K562 (cell line): Measurements from ENCODE around the gene TRIM14. TPM values are rescaled to one million over a fixed set of nuclear protein-coding genes. Genes with fewer than 3 reads are reported as not detected.

Experiments
- BRF1 ChIP-seq: IDR thresholded peaks from 3 replicates; pipeline ENCODE4 v1.6.1; 2011; ENCODE audit warnings: borderline replicate concordance, mild to moderate bottlenecking; ENCODE audit not compliant: insufficient read length; ENCODE audit errors: extremely low read depth
- CTBP1 ChIP-seq: fragments of 450-650 bp; IDR thresholded peaks from 2 replicates; pipeline ENCODE4 v1.6.1; 2016; ENCODE audit warnings: borderline replicate concordance
- FOXJ3 ChIP-seq: sonication (generic); formaldehyde crosslinking; IDR thresholded peaks from 2 replicates; pipeline ENCODE4 v1.4.0; 2020; ENCODE audit warnings: mild to moderate bottlenecking, missing genetic modification reagents
- KLF13 ChIP-seq: fragments of 450-650 bp; IDR thresholded peaks from 2 replicates; pipeline ENCODE4 v1.6.1; 2016; ENCODE audit warnings: missing genetic modification characterization, low read depth, mild to moderate bottlenecking, missing compliant biosample characterization, moderate library complexity, borderline replicate concordance
- L3MBTL2 ChIP-seq: fragments of 450-650 bp; IDR thresholded peaks from 2 replicates; pipeline ENCODE4 v1.6.1; 2016; ENCODE audit warnings: mild to moderate bottlenecking, moderate library complexity
- MEIS2 ChIP-seq: fragments of 450-650 bp; IDR thresholded peaks from 2 replicates; pipeline ENCODE4 v1.6.1; 2014; ENCODE audit warnings: mild to moderate bottlenecking; ENCODE audit not compliant: partially characterized antibody
- MNT ChIP-seq, 2 experiments: fragments of 450-650 bp; conservative IDR thresholded peaks; 2 replicates each; pipeline ENCODE4 v1.6.1; 2017; ENCODE audit warnings: mild to moderate bottlenecking in 2 of 2, moderate library complexity in 2 of 2
- NFIC ChIP-seq: fragments of 450-650 bp; IDR thresholded peaks from 2 replicates; pipeline ENCODE4 v1.6.1; 2017; ENCODE audit warnings: mild to moderate bottlenecking, inconsistent platforms
- NKRF ChIP-seq: fragments of 450-650 bp; IDR thresholded peaks from 2 replicates; pipeline ENCODE4 v1.6.1; 2016; ENCODE audit warnings: borderline replicate concordance
- NR4A1 ChIP-seq, 2 experiments: fragments of 250-450 bp in 1 of 2; fragments of 450-650 bp in 1 of 2; sonication (Bioruptor Pico) in 1 of 2; IDR thresholded peaks; 2 replicates each; pipeline versions ENCODE4 v1.4.0 to v1.6.1; 2016 to 2020; ENCODE audit warnings: mild to moderate bottlenecking in 2 of 2, missing compliant biosample characterization in 1 of 2, missing genetic modification characterization in 1 of 2, moderate library complexity in 1 of 2
- NUFIP1 ChIP-seq: fragments of 450-650 bp; IDR thresholded peaks from 2 replicates; pipeline ENCODE4 v1.6.1; 2018; ENCODE audit not compliant: partially characterized antibody
- PML ChIP-seq: IDR thresholded peaks from 2 replicates; pipeline ENCODE4 v1.6.1; 2012; ENCODE audit warnings: low read length, inconsistent platforms
- POLR2A ChIP-seq: fragments of 450-650 bp; conservative IDR thresholded peaks from 2 replicates; pipeline ENCODE4 v1.6.1; 2016
- POLR2G ChIP-seq: fragments of 200-400 bp; formaldehyde crosslinking; IDR thresholded peaks from 2 replicates; pipeline ENCODE4 v1.6.1; 2017; ENCODE audit warnings: low read depth, mild to moderate bottlenecking, antibody characterized with exemption, low read length, moderate library complexity
- RBM39 ChIP-seq: fragments of 200-400 bp; formaldehyde crosslinking; optimal IDR thresholded peaks from 2 replicates; pipeline ENCODE3; 2018; ENCODE audit warnings: low read depth, low read length
- SMAD4 ChIP-seq: fragments of 250-450 bp; sonication (Bioruptor Pico); conservative IDR thresholded peaks from 2 replicates; pipeline ENCODE4 v1.8.0; 2021; ENCODE audit warnings: inconsistent platforms, mild to moderate bottlenecking, moderate library complexity
- SNRNP70 ChIP-seq: fragments of 200-400 bp; formaldehyde crosslinking; optimal IDR thresholded peaks from 2 replicates; pipeline ENCODE3; 2017; ENCODE audit warnings: low read depth, low read length
- TEAD1 ChIP-seq, 2 experiments: fragments of 450-650 bp in 1 of 2; sonication (generic) in 1 of 2; formaldehyde crosslinking; IDR thresholded peaks; 2 replicates each; pipeline versions ENCODE4 v1.4.0 to v1.8.0; 2020 to 2022; ENCODE audit warnings: mild to moderate bottlenecking in 2 of 2, missing genetic modification reagents in 1 of 2
- USF1 ChIP-seq: sonication (generic); formaldehyde crosslinking; IDR thresholded peaks from 2 replicates; pipeline ENCODE4 v1.9.0; 2022; ENCODE audit warnings: mild to moderate bottlenecking, missing genetic modification reagents
- ZNF174 ChIP-seq: fragments of 250-450 bp; sonication (Bioruptor Pico); IDR thresholded peaks from 2 replicates; pipeline ENCODE4 v1.4.0; 2020; ENCODE audit warnings: mild to moderate bottlenecking
- ZNF445 ChIP-seq: fragments of 250-450 bp; sonication (Bioruptor Pico); IDR thresholded peaks from 2 replicates; pipeline ENCODE4 v1.4.0; 2020; ENCODE audit warnings: low read depth, mild to moderate bottlenecking, moderate library complexity
- polyA plus RNA-seq, 8 experiments: library from polyadenylated mRNA; depleted of rRNA in 4 of 8; stranded (reverse) in 5 of 8; unstranded in 3 of 8; fragments of >200 nt; fragmentation: Nextera tagmentation in 2 of 8; fragmentation: Illumina TruSeq in 1 of 8; extraction: Ambion mirVana in 2 of 8; extraction: Trizol in 1 of 8; gene quantifications; 2 replicates each; pipeline versions ENCODE4 v1.2.1 to v1.2.3, GENCODE V29; 2011 to 2014; ENCODE audit warnings: inconsistent platforms in 1 of 8, missing spikeins in 1 of 8
- total RNA-seq, 7 experiments: library from RNA; depleted of rRNA in 6 of 7; stranded (reverse); fragments of >200 nt in 6 of 7; fragmentation: Illumina TruSeq in 2 of 7; extraction: Trizol in 2 of 7; gene quantifications; 2 replicates each; pipeline versions ENCODE4 v1.2.1 to v1.2.3, GENCODE V29; 2011 to 2021; ENCODE audit warnings: low replicate concordance in 1 of 7
- TF ChIP-seq, protein P1 (sequence below): sonication (generic); formaldehyde crosslinking; IDR thresholded peaks from 2 replicates; pipeline ENCODE4 v1.8.0; 2022; ENCODE audit warnings: mild to moderate bottlenecking, missing genetic modification reagents

TRIM14 gene
- total and polyA plus RNA-seq, 9 of the 15 experiments (the other 6 are each of a cell fraction or from before 2014, with no cell fraction given), result 7.6 to 41.0 (median 17.9) TPM

GRCh38 chr9:98118640-98119601, at the start of gene TRIM14 (continued):
- TF ChIP-seq, protein P1, sequence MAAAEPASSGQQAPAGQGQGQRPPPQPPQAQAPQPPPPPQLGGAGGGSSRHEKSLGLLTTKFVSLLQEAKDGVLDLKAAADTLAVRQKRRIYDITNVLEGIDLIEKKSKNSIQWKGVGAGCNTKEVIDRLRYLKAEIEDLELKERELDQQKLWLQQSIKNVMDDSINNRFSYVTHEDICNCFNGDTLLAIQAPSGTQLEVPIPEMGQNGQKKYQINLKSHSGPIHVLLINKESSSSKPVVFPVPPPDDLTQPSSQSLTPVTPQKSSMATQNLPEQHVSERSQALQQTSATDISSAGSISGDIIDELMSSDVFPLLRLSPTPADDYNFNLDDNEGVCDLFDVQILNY, result no peak
- 0 out of 2 replicates have a peak, but pooled peaks have one; percentile 10 for TF ChIP-seq NR4A1 (CRISPR knock-in tag; IDR thresholded peaks at IDR 0.05)
- TF ChIP-seq NR4A1 (tag; IDR thresholded peaks at IDR 0.05), result no peak
- no peak for TF ChIP-seq BRF1
- TF ChIP-seq SMAD4 (CRISPR knock-in tag), result peak; percentile 68
- TF ChIP-seq PML, result 0 out of 2 replicates have a peak, but pooled peaks have one; percentile 16
- TF ChIP-seq NFIC, result no peak
- peak in 1 of 2 experiments; percentile 50; a peak in 1 of 4 replicates for TF ChIP-seq TEAD1 (CRISPR knock-in tag; IDR thresholded peaks at IDR 0.05)
- peak; percentile 57; the same call in 1 of the 2 replicates for TF ChIP-seq KLF13 (tag)
- TF ChIP-seq POLR2G, result peak; percentile 83
- TF ChIP-seq SNRNP70, result no peak
- no peak for TF ChIP-seq FOXJ3 (CRISPR knock-in tag)
- TF ChIP-seq MEIS2, result peak; percentile 3
- peak; percentile 87 for TF ChIP-seq CTBP1
- no peak for TF ChIP-seq ZNF174 (CRISPR knock-in tag)
- TF ChIP-seq L3MBTL2, result peak; percentile 89
- peak; percentile 85 to 95 for TF ChIP-seq MNT (conservative IDR thresholded peaks at IDR 0.05)
- peak; percentile 82; the same call in 1 of the 2 replicates for TF ChIP-seq NKRF
- no peak for TF ChIP-seq NUFIP1
- TF ChIP-seq USF1, result peak; percentile 57; the same call in 1 of the 2 replicates
- TF ChIP-seq POLR2A, result peak; percentile 67
- TF ChIP-seq ZNF445, result no peak
- no peak for TF ChIP-seq RBM39
